ENCODE data around the gene MEP1A.
"Not testable (repeated sequence)": the region's sequence is repeated elsewhere in the genome, so short reads cannot be mapped to it uniquely, and the experiment has no call there.

MEP1A gene

GRCh38 chr6:46793138-46793537 lies at the start of gene MEP1A:
TSS of gene MEP1A (plus strand) at chr6:46793389. CDS start at chr6:46793399, 10 bp downstream.
- DNase-seq (ENCODE audit: low read depth, low spot score) = no peak

GRCh38 chr6:46743425-46744158 lies 49.6 kb upstream of the MEP1A start:
- DNase-seq (ENCODE audit: low read depth, low spot score) = no peak

GRCh38 chr6:46744159-46744725 lies 48.9 kb upstream of the MEP1A start:
- not testable (repeated sequence) for DNase-seq (ENCODE audit: low read depth, low spot score)

GRCh38 chr6:46745973-46746372 lies 47.2 kb upstream of the MEP1A start:
- no peak for DNase-seq (ENCODE audit: low read depth, low spot score)

- DNase-seq (ENCODE audit: low read depth, low spot score) = no peak
Measured at GRCh38 chr6:46746696-46747095, 46.5 kb upstream of the MEP1A start, which contains the start of gene ANKRD66. TSS of gene ANKRD66 (plus strand) at chr6:46746933. CDS start at chr6:46751949, 5,016 bp downstream.

- DNase-seq (ENCODE audit: low read depth, low spot score) = peak; percentile 8
Measured at GRCh38 chr6:46748940-46749503, 44.2 kb upstream of the MEP1A start.

- DNase-seq (ENCODE audit: low read depth, low spot score) = peak; percentile 90
Measured at GRCh38 chr6:46749731-46750130, 43.5 kb upstream of the MEP1A start.

- DNase-seq (ENCODE audit: low read depth, low spot score) = no peak
Measured at GRCh38 chr6:46751658-46752057, 41.5 kb upstream of the MEP1A start.

- no peak for DNase-seq (ENCODE audit: low read depth, low spot score)
Measured at GRCh38 chr6:46755865-46756264, 37.3 kb upstream of the MEP1A start.

- no peak for DNase-seq (ENCODE audit: low read depth, low spot score)
Measured at GRCh38 chr6:46756469-46757213, 36.5 kb upstream of the MEP1A start.

- no peak for DNase-seq (ENCODE audit: low read depth, low spot score)
Measured at GRCh38 chr6:46757214-46757596, 36.0 kb upstream of the MEP1A start.

- no peak for DNase-seq (ENCODE audit: low read depth, low spot score)
Measured at GRCh38 chr6:46758960-46759753, 34.0 kb upstream of the MEP1A start.

GRCh38 chr6:46760925-46761324 lies 32.3 kb upstream of the MEP1A start:
- no peak for DNase-seq (ENCODE audit: low read depth, low spot score)

- DNase-seq (ENCODE audit: low read depth, low spot score) = no peak
Measured at GRCh38 chr6:46763466-46763865, 29.7 kb upstream of the MEP1A start.

GRCh38 chr6:46764280-46764679 lies 28.9 kb upstream of the MEP1A start:
- not testable (repeated sequence) for DNase-seq (ENCODE audit: low read depth, low spot score)

- no peak for DNase-seq (ENCODE audit: low read depth, low spot score)
Measured at GRCh38 chr6:46764961-46765360, 28.2 kb upstream of the MEP1A start.

GRCh38 chr6:46772016-46772415 lies 21.2 kb upstream of the MEP1A start:
- no peak for DNase-seq (ENCODE audit: low read depth, low spot score)

GRCh38 chr6:46772762-46773161 lies 20.4 kb upstream of the MEP1A start:
- no peak for DNase-seq (ENCODE audit: low read depth, low spot score)

- no peak for DNase-seq (ENCODE audit: low read depth, low spot score)
Measured at GRCh38 chr6:46773201-46773855, 19.9 kb upstream of the MEP1A start.

GRCh38 chr6:46774736-46775135 lies 18.5 kb upstream of the MEP1A start:
- DNase-seq (ENCODE audit: low read depth, low spot score) = not testable (repeated sequence)

Data from ELF-1 (cell line).